ENCODE measurements around the gene MMS22L.
"Not testable (repeated sequence)": the region's sequence is repeated elsewhere in the genome, so short reads cannot be mapped to it uniquely, and the experiment has no call there.

GRCh38 chr6:97155447-97155846, 127.6 kb downstream of the MMS22L start:
- not testable (repeated sequence) for TF ChIP-seq POLR2A (IDR thresholded peaks at IDR 0.05; ENCODE audit: low read depth, low read length); POLR2AphosphoS5 (IDR thresholded peaks at IDR 0.05; ENCODE audit: low read depth, low read length); TAF1 (IDR thresholded peaks at IDR 0.05; ENCODE audit: low read depth, low read length); PAX5 (IDR thresholded peaks at IDR 0.05; ENCODE audit: insufficient read depth, low read length, severe bottlenecking); POU2F2 (IDR thresholded peaks at IDR 0.05; ENCODE audit: low read depth, low read length); SPI1 (IDR thresholded peaks at IDR 0.05; ENCODE audit: low read depth, low read length)
